ENCODE results near the gene FARP1.

- TF ChIP-seq CTCF (IDR thresholded peaks at IDR 0.05) (no peak), POLR2A (IDR thresholded peaks at IDR 0.05) (no peak)
These were observed 80.8 kb downstream of the FARP1 start for GRCh38 chr13:98223741-98224140.
